GM19395 (cell line): ENCODE data around the gene VSTM4.

Experiments
- ATAC-seq: cut with Tn5 transposase; IDR thresholded peaks from one replicate; pipeline ENCODE4 v1.9.1; 2021; ENCODE audit warnings: mild to moderate bottlenecking, moderate library complexity; ENCODE audit not compliant: unreplicated experiment

Gene VSTM4

DNA sequence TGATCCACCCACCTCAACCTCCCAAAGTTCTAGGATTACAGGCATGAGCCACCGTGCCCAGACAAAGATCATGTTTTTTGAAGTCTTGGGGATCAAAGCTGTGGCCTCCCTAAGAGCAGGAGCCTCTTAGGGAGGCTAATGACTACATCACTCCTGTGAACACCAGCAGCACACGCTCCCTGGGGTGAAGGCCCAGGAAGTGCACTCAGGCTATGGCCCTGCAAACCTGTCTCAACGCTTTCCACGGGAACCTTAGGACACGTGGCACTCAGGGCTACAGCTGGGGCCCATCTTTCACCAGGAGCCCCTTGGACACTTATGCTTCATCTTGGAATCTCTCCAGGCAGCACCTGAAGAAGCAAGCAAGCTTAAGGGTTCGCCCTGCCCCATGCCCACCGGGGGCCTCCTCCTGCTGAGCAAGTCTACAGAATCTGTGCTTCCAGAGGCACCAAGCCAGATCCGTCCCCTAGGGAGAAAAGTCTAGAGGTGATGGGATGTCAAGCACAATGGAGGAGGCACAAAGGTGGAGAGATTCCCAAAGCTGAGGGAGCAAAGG, 18.4 kb downstream of the VSTM4 start:
- ATAC-seq: no peak

DNA sequence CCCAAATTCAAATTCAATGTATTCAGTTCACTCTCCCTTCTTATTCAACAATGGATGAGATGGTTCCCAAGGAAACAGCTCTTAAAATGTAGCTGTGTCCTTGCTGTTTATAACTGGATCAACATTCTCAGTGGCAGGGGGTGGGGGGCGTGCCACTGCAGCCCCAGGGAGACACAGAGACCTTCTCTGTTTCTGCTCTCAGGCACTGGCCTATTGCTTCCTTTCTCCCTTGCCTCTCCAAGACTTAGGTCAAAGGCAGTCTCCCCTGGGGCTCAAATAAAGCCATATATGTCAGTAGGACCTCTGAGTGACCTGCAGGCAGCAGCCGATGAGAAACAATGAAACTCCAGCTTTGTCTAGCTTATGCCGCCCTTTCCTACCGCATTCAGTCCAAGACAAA, 20.7 kb downstream of the VSTM4 start:
- ATAC-seq: no peak

DNA sequence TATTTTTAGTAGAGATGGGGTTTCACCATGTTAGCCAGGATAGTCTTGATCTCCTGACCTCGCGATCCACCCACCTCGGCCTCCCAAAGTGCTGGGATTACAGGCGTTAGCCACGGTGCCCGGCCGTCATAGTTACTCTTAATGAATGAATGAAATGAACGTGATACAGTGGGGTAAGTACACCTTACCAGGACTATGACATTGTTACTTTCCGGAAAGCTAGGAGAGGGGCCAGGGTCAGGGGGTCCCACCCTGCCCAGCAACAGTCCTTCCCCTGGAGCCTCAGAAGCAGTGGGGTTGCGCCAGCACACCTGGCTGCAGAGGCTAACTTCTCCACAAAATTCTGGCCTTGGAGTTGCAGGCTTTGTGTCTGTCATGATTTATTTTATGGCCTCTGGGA, 21.4 kb downstream of the VSTM4 start:
- no peak for ATAC-seq

DNA sequence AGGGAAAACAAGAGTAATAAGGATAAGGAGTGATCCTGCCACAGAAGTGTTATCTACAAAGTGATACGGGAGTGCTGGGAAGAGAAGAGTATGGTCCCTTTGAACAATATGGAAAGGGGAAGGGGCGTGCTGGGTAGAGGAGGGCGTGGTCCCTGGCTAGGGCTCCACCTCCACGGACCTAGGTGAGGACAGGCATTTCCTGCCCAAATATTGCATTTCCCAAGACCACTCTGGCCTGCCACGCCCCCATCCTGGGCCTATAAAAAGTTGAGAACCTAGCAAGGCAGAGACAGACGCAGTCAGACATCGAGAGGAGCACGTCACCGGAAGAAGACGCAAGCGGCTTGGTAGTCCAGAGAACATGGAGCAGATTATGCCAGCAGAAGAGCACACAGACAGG, 22.8 kb downstream of the VSTM4 start:
- no peak for ATAC-seq

DNA sequence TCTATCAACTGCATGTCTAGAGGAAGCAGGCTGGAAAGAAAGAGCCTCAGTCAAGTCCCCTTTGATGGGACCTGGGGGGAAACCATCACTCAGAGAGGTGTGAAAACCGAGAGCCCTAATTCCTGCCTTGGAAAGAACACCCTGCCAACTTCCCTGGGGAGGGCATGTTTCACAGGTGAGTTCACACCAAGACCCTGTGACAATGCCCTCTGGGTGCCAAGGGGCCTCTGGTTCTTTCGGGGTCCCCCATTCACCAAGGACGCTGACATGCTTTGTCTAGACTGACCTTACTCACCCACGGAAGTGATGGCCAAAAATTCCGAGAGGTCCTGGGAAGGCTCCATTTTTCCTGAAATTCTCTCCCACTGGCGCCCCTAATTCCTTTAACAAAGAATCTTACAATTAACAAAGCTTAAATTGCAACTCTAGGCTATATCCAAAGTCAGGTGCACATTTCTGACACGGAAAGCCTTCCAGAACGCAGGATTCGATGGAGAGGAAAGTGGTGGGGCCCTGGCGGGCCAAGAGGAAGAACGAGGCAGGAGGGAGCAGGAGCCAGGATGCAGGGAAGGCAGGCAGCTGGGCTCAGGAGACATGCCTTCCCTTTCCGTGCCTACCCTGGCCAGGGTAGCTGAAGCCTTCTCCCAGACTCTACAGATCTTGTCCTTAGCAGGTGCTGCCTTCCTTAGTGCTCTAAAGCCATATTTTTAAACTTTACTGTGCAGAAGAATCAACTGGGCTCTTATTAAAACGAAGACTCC, 23.7 kb downstream of the VSTM4 start:
- ATAC-seq: no peak

DNA sequence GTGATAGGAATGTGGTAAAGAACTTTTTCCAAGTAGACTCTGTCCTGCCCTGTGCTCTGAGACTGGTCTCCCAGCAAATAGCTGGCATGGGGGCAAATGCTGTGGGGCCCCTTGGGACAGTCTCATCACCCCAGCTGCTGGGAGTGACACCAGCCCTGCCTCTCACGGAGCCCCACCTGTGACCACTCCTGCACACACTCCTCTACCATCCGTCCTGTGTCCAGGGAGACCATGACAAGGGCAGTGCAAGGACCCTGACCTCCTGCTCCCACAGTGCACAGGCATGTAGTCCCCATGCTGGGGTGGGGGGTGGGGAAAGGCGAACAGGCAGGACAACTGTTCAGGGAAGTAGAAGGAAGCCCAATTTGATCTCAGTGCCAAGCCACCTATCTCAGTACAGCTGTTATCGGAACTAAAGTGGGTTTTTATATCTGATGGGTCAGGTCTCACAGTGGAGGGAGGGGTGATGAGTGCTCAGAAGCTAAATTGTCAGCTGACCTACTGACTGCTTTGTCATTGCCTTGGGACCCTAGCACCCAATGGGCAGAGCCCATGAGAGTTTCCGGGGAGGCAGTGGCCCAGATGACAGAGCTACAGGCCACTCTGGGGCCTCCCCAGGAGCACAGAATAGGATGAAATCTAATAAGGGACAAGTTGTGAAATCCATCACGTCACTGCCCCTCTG, 24.5 kb downstream of the VSTM4 start:
- ATAC-seq: no peak

DNA sequence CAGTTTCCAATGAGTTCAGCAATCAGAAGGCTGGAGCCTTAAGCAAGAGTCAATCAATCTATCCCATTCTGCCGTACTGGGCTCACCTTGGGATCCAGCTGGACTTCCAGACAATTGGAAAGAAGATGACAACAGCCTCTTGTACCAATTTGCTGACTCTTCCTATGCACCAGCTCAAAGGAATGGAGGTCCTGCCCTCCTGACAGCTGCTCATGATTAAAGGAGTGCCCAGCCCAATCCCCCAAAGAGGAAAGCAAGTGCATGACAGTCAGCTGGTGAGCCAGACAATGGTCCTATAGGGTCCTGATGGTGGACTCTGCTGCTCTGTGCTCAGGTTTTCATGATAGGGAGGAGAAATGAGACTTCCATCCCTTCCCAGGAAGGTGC, 25.1 kb downstream of the VSTM4 start:
- ATAC-seq: no peak

DNA sequence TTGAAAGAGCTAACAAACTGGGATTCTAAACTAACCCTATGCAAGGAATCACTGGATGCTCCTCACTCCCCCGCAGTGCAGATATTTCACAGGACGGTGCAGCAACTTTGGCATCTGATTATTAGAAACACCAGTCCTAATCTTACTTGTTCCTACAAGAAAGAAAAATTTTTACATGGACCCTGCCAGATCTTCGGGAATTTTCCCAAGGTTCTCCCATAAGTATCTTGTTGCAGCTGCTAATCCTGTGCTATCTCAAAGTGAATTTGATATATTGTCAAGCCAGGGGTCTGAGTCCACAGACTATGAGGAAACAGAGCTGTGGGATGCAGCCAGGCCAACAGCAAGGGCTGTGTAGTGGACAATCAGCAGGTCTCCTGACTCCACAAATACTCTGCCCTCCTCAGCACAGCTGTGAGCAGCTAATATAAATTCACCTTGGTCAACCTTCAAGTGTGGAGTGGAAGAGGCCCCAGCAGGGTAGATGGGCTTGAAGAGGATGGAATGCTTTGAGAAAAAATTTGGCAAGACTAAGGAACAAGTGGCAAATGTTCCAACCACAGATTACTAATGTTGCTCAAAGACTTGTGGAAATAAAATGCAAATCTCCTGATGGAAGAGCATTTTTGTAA, 25.6 kb downstream of the VSTM4 start:
- no peak for ATAC-seq

DNA sequence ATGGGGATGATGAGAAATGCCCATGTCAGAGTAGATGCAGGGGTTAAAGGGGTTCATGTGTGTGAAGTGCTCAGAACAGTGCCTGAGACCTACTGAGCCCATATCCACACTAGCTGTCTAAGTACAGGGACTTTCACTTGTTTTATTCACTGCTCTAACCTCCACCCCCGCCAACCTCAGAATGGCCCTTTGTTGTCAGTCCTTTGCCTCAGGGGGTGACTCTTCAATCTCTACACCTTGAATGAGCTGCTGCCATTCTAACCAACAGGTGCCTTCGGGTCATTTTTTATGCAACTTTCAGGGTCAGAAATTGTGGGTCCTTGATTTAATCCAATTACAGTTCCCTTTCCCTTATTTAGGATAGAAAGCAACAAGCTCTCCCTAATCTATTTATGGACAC, 26.2 kb downstream of the VSTM4 start:
- no peak for ATAC-seq

DNA sequence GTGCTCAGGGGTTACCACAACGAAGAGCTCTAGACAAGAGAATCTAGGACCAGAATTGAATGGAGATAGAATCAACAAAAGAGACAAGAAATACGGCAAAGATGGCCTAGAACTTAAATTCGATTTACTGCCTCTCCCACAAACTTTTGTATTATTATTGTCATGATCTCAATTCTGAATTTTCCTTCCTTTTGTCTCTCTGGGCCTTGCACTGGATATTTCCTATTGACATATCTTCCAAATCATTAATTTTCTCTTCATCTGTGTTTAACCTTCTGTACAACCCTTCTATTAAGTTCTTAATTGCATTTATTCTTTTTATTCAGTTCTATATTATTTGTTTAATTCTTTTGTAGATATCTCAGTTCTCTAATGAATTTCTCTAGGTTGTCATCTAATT, 28.4 kb downstream of the VSTM4 start:
- ATAC-seq: no peak

DNA sequence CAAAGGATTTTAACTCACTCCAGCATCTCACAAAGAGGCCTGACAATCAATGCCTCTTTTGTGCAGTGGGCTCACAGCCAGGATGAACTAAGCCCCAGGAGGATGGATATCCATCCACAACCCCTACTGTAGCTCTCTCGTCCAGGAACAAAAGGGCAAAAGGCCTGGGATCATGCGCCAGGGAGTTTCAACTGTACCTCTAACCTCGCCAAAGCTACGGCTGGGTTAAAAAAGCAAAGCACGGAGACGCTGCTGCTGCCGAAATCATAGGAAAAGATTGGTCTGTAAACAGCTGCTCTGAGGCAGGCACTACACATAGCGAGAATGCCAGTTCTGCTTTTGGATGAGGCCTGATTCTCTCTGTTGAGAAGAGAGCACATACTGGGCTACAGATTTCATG, 32.1 kb downstream of the VSTM4 start:
- no peak for ATAC-seq

DNA sequence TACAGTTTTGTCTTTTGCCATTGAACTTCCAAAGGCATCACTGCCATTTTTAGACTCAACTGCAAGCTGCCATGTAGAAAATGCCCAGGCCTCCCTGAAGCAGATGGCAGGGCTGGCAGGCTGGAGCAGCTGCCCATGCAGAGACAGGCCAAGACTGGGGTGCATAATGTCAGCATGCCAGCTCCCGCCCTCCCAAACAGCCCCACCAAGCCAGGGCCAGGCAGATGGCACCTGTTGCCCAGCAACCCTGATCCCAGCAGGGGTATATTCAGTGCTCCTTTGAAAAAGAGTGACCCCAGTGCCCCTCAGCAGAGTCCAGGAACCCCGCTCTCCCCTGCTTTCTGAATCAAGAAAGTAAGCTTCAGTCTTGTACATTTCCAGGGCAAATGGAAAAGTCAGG, 32.6 kb downstream of the VSTM4 start:
- ATAC-seq: no peak

DNA sequence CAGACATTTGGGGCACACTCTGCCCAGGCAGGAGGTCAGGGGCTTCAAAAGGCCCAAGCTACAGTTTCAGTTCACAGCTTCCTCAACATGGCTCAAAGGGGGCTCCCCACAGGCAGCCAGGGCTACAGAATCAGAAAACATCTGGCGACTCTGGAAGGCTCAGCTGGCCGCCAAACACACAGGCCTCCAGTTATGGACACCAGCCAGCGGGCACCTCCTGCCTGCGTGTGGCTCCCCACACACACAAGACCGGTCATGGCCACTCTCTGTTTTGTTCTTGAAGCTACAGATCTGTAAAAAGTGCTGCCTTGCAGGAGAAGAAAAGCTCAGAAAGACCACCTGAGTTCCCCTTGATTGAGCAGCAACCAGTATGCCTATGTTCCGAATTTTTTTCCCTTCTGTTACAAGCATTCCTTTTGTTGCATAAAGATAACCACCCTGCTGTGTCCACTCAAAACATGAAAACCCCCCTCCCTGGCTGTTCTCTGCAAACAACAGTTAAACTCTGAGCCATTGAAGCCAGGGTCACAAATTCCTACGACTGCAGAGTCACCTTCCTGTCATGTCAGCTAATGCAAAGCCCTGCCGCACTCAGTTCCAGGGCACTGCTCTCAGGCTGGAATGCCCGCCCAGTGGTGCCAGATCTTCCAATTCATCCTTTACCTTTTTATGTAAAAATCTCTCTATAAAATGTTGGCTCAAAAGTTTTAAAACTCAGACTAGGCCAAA, 33.6 kb downstream of the VSTM4 start:
- no peak for ATAC-seq

DNA sequence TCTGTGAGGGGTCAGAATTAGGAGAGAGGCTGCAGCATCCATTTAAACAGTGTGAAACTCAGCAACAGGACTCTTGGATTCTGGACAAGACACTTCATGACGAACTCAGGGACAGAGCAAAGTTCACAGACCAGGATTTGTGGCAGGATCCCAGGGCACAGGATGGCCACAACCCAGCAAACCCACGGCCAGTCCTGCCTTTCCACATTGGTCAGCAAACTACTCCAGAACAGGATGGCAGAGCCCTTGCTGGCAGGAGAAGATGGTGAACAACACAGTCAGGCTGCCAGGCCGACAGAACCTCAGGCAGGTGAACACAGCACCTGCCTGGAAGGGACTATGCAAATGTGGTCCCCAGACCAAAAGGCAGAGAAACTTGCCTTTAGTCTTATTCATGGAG, 34.4 kb downstream of the VSTM4 start:
- no peak for ATAC-seq

DNA sequence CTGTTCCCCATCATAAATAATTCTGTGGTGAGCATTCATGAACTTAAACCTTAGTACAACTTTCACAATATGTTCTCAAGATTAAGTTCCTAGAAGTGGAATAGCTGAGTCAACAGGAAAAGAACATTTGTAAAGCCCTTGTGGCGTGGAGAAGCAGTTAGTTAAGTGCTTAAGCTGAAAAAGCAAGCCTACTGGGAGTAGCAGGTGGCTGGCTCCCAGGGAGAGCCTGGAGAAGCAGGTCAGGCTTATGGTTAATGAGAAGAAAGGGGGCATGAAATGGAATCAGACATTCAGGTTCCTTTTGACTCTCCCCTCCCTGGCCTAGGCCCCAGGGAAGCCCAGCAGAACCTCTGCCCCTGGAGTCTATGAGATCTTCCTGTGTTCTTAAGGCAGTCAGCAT, 35.3 kb downstream of the VSTM4 start:
- ATAC-seq: no peak

DNA sequence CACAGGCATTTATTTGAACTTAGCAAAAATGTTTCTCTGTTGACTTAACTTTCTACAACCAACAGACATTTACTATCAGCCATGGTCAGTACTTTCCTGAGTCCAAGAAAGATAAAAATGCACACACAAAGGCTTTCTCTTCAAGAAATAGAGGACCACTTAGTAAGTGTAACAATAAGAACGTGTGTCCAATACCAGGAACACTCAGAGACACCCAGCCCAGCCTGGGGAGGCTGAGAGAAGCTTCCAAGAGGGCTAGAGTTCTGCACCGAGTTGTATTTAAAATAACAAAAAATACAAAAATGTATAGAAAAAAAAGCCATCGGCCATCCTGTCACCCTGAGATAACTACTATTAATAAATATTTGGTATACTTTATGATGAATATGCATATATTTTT, 35.8 kb downstream of the VSTM4 start:
- no peak for ATAC-seq

DNA sequence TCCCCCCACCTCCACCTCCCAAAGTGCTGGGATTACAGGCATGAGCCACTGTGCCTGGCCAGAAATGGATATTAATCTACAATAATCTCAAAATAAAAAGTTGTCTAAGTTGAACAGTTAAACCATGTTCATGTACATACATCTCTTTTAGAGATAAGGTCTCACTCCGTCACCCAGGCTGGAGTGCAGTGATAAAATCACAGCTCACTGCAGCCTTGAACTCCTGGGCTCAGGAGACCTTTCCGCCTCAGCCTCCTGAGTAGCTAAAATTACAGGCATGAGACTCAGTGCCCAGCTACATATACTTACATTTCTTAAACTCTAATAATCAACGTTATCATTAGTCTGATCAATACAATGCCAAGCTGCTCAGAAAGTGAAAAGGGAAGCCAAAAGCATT, 36.2 kb downstream of the VSTM4 start:
- ATAC-seq: no peak

DNA sequence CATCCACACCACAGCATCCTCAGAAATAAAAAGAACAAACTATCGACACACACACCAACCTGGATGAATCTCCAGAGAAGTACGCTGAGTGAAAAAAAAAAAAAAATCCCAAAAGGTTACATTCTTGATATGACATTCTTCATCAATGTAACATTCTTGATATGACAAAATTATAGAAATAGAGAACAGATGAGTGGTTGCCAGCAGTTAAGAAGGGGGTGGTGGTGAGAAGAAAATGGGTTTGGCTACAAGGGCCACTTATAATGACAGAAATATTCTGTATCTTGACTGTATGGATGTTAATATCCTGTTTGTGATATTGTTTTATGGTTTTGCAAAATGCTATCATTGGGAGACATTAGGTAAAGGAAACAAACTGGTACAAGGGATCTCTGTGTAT, 36.9 kb downstream of the VSTM4 start:
- ATAC-seq: no peak

DNA sequence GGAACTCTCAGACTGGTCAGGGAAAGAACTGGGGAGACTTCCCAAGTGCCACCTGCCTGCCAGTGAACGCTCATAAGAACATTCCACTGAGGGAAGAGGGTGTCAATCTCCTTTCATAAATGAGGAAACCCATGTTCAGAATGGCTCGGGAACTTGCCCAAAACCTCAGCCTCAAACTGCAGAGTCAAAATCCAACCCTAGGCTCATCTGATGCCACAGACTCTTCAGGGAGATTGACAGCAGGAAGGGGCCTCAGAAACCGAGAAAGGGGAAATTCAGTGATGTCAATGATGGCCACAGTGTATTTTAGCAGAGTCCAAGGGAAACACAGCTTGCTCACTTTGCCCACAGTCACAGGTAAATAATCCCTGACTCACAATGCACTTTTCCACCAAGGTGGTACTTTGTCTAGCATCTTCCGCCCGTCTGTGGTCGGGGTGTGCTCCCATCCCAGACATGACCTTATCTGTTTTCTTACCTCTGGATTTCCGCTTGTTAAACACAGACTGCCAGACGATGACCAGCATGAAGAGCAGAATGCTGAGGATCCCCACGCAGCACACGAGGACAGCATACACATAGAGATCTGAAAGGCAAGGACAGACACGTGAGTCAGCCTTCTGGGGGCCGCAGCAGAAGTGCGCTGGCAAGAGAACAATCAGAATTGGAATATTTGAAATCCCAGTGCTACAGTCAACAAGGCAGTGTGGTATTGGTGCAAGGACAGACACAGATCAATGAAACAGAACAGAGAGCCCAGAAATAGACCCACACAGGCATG, 38.4 kb downstream of the VSTM4 start:
- ATAC-seq: no peak

DNA sequence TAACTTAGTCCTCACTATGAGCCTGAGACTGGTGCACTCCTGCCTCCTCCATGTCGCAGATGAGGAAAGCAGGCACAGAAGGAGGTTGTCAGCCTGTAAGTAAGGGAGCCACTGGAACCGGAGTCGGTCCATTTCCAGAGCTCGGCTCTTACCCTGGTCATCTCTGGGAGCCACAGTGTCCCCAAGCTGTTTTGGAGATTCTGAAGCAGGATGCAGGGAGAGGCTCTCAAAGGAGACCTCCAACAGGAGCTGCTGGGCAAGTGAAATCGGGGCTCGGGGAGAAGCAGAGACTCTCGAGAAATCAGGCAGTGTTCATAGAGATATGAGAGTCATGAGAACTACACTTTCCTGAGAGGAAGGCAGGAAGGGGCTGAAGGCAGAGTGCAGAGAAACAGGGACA, 39.0 kb downstream of the VSTM4 start:
- no peak for ATAC-seq

DNA sequence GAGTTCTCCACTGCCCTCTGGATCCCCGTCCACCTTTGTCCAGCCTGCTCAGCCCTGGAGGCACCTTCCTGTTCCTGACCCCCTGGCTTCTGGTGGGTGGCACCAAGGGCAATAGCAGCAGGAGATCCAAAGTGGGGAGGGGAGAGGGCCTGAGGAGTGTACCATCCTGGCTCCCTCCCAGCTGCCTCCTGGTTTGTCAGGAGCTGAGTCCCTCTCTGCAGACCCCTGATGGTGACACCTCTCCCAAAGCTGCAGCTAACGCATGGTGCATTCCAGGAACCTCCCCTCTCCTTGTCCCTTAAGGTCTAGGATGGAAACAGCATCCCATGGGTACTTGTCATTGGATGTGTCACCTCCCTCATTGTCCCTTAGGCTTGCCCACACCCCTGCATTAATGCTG, 39.6 kb downstream of the VSTM4 start:
- no peak for ATAC-seq
